HepG2 (cell line): Measurements from ENCODE around the gene MORN5. TPM values are rescaled to one million over a fixed set of nuclear protein-coding genes. Genes with fewer than 3 reads are reported as not detected.

Experiments used
- CREB1 ChIP-seq, 2 experiments: fragments of 450-650 bp in 1 of 2; IDR thresholded peaks; 2 replicates each; pipeline ENCODE4 v1.6.1; 2016 to 2017; ENCODE audit warnings: control low read depth in 1 of 2, mild to moderate bottlenecking in 1 of 2, missing compliant biosample characterization in 1 of 2, missing genetic modification characterization in 1 of 2
- FOSL2 ChIP-seq: sonication (generic); formaldehyde crosslinking; IDR thresholded peaks from 2 replicates; pipeline ENCODE4 v1.4.0; 2020; ENCODE audit warnings: missing genetic modification reagents
- MIER2 ChIP-seq: IDR thresholded peaks from 2 replicates; pipeline ENCODE4 v1.6.1; 2016; ENCODE audit warnings: missing biosample characterization, missing genetic modification reagents
- NR2F2 ChIP-seq: IDR thresholded peaks from 2 replicates; pipeline ENCODE4 v1.6.1; 2012; ENCODE audit warnings: low read depth, inconsistent platforms, borderline replicate concordance
- RELA ChIP-seq: sonication (generic); formaldehyde crosslinking; IDR thresholded peaks from 2 replicates; pipeline ENCODE4 v1.4.0; 2020; ENCODE audit warnings: missing genetic modification reagents
- SKI ChIP-seq: fragments of 450-650 bp; IDR thresholded peaks from one replicate; pipeline ENCODE4 v1.6.1; 2018; ENCODE audit warnings: mild to moderate bottlenecking; ENCODE audit not compliant: partially characterized antibody
- SP4 ChIP-seq: sonication (generic); formaldehyde crosslinking; IDR thresholded peaks from 2 replicates; pipeline ENCODE4 v1.8.1; 2023; ENCODE audit warnings: mild to moderate bottlenecking, missing genetic modification reagents
- SPEN ChIP-seq: sonication (generic); formaldehyde crosslinking; IDR thresholded peaks from 2 replicates; pipeline ENCODE4 v1.5.1; 2020; ENCODE audit warnings: low read depth, mild to moderate bottlenecking, missing genetic modification reagents
- ZFP82 ChIP-seq: sonication (generic); formaldehyde crosslinking; IDR thresholded peaks from 2 replicates; pipeline ENCODE4 v1.5.1; 2020; ENCODE audit warnings: mild to moderate bottlenecking, missing genetic modification reagents, borderline replicate concordance
- ZMYM4 ChIP-seq: sonication (generic); formaldehyde crosslinking; IDR thresholded peaks from 2 replicates; pipeline ENCODE4 v1.8.1; 2023; ENCODE audit warnings: mild to moderate bottlenecking, missing genetic modification reagents
- ZNF24 ChIP-seq: fragments of 450-650 bp; IDR thresholded peaks from 2 replicates; pipeline ENCODE4 v1.6.1; 2017; ENCODE audit warnings: antibody characterized with exemption, mild to moderate bottlenecking
- ZNF251 ChIP-seq: sonication (generic); formaldehyde crosslinking; IDR thresholded peaks from 2 replicates; pipeline ENCODE4 v1.9.0; 2021; ENCODE audit warnings: mild to moderate bottlenecking, missing genetic modification reagents
- ZNF253 ChIP-seq: sonication (generic); formaldehyde crosslinking; IDR thresholded peaks from 2 replicates; pipeline ENCODE4 v1.8.0; 2022; ENCODE audit warnings: mild to moderate bottlenecking, missing genetic modification reagents, borderline replicate concordance
- ZNF292 ChIP-seq: sonication (generic); formaldehyde crosslinking; IDR thresholded peaks from 2 replicates; pipeline ENCODE4 v1.8.1; 2022; ENCODE audit warnings: mild to moderate bottlenecking, low read depth, missing genetic modification reagents, borderline replicate concordance
- ZNF431 ChIP-seq: sonication (generic); formaldehyde crosslinking; IDR thresholded peaks from 2 replicates; pipeline ENCODE4 v1.9.0; 2022; ENCODE audit warnings: missing genetic modification reagents, low read depth, mild to moderate bottlenecking, borderline replicate concordance
- ZSCAN20 ChIP-seq: sonication (generic); formaldehyde crosslinking; IDR thresholded peaks from 2 replicates; pipeline ENCODE4 v1.4.0; 2020; ENCODE audit warnings: missing genetic modification reagents, mild to moderate bottlenecking, borderline replicate concordance
- polyA plus RNA-seq, 8 experiments: library from polyadenylated mRNA; depleted of rRNA in 3 of 8; stranded (reverse) in 7 of 8; unstranded in 1 of 8; fragments of >200 nt; fragmentation: Illumina TruSeq in 4 of 8; extraction: Trizol in 4 of 8; gene quantifications; 2 replicates each; pipeline versions ENCODE4 v1.2.1 to v1.2.3, GENCODE V29; 2011 to 2016; ENCODE audit warnings: low read depth in 4 of 8, missing spikeins in 1 of 8, mixed read lengths in 1 of 8; ENCODE audit not compliant: insufficient read depth in 1 of 8
- total RNA-seq, 5 experiments: library from RNA; depleted of rRNA; stranded (reverse); fragments of >200 nt; fragmentation: Illumina TruSeq; extraction: Trizol; gene quantifications; 2 replicates each; pipeline ENCODE4 v1.2.3, GENCODE V29; 2016; ENCODE audit warnings: low read depth in 1 of 5
- TF ChIP-seq, protein P1 (sequence below): sonication (generic); formaldehyde crosslinking; IDR thresholded peaks from 2 replicates; pipeline ENCODE4 v1.4.0; 2020; ENCODE audit warnings: missing genetic modification reagents, borderline replicate concordance
- TF ChIP-seq, protein P2 (sequence below): IDR thresholded peaks from 2 replicates; pipeline ENCODE4 v1.6.1; 2018; ENCODE audit warnings: missing genetic modification reagents
- TF ChIP-seq, protein P3 (sequence below): sonication (generic); formaldehyde crosslinking; IDR thresholded peaks from 2 replicates; pipeline ENCODE4 v1.5.0; 2020; ENCODE audit warnings: missing genetic modification reagents
- TF ChIP-seq, protein P4 (sequence below): sonication (generic); formaldehyde crosslinking; IDR thresholded peaks from 2 replicates; pipeline ENCODE4 v1.8.0; 2022; ENCODE audit warnings: mild to moderate bottlenecking, missing genetic modification reagents; ENCODE audit not compliant: insufficient replicate concordance
- TF ChIP-seq, protein P5 (sequence below): sonication (generic); formaldehyde crosslinking; IDR thresholded peaks from 2 replicates; pipeline ENCODE4 v1.5.0; 2020; ENCODE audit warnings: mild to moderate bottlenecking, missing genetic modification reagents, borderline replicate concordance

The MORN5 gene
- total and polyA plus RNA-seq, 2 of the 13 experiments (the other 11 are each of a cell fraction or from before 2014, with no cell fraction given), result not detected

DNA sequence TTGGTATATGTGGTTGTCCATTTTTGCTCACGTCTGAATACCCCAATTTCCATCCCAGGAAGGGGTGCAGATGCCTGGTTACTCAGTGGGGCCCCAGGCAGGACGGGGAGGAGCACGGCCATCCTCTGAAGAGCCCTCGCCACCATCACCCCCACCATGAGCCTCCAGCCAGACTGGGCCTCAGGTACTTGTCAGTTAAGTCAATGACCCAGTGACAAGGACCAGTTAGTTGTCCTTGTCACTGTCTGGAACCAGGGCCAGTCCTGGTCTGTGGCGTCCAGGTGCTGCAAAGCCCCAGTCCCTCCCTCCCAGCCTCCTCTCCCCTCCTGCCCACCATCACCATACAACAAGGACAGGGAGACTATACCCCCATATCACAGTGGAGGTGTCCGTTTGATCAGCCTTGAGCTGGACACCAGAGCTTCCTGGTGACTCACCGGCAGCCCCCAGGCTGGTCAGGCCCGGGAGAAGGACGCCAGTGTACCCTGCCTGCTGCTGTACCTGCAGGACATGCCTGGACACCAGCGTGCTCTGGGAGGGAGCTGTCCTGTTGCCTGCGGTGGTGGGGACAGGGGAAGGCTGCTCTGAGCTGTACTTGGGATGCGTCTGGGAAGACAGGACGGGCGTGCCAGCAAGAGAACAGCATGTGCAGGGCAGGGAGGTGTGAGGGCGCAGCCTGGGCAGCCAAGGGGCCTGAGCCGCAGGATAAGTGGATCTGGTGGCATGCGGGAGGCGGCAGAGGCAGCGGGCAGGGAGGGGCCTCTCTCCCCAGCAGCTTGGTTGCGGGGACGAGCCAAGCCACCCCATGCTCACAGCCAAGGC lies 34.0 kb upstream of the MORN5 start (continued):
- TF ChIP-seq, protein P1, sequence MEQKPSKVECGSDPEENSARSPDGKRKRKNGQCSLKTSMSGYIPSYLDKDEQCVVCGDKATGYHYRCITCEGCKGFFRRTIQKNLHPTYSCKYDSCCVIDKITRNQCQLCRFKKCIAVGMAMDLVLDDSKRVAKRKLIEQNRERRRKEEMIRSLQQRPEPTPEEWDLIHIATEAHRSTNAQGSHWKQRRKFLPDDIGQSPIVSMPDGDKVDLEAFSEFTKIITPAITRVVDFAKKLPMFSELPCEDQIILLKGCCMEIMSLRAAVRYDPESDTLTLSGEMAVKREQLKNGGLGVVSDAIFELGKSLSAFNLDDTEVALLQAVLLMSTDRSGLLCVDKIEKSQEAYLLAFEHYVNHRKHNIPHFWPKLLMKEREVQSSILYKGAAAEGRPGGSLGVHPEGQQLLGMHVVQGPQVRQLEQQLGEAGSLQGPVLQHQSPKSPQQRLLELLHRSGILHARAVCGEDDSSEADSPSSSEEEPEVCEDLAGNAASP, result no peak
- TF ChIP-seq SKI (no peak), NR2F2 (no peak), SP4 (CRISPR knock-in tag) (no peak), MIER2 (CRISPR knock-in tag) (no peak), RELA (no peak), ZNF253 (CRISPR knock-in tag) (no peak), ZNF431 (CRISPR knock-in tag) (no peak), FOSL2 (CRISPR knock-in tag) (peak; percentile 88), ZNF24 (no peak), ZMYM4 (CRISPR knock-in tag) (0 out of 2 replicates have a peak, but pooled peaks have one; percentile 16), ZFP82 (CRISPR knock-in tag) (no peak), ZSCAN20 (CRISPR knock-in tag) (no peak), ZNF292 (CRISPR knock-in tag) (peak; percentile 77; the same call in 1 of the 2 replicates), CREB1 (IDR thresholded peaks at IDR 0.05) (no peak), CREB1 (CRISPR knock-in tag; IDR thresholded peaks at IDR 0.05) (no peak), SPEN (CRISPR knock-in tag) (0 out of 2 replicates have a peak, but pooled peaks have one; percentile 30), ZNF251 (CRISPR knock-in tag) (no peak)
- TF ChIP-seq, protein P2, sequence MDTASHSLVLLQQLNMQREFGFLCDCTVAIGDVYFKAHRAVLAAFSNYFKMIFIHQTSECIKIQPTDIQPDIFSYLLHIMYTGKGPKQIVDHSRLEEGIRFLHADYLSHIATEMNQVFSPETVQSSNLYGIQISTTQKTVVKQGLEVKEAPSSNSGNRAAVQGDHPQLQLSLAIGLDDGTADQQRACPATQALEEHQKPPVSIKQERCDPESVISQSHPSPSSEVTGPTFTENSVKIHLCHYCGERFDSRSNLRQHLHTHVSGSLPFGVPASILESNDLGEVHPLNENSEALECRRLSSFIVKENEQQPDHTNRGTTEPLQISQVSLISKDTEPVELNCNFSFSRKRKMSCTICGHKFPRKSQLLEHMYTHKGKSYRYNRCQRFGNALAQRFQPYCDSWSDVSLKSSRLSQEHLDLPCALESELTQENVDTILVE (CRISPR knock-in tag), result no peak
- TF ChIP-seq, protein P3, sequence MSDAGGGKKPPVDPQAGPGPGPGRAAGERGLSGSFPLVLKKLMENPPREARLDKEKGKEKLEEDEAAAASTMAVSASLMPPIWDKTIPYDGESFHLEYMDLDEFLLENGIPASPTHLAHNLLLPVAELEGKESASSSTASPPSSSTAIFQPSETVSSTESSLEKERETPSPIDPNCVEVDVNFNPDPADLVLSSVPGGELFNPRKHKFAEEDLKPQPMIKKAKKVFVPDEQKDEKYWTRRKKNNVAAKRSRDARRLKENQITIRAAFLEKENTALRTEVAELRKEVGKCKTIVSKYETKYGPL (CRISPR knock-in tag), result no peak
- TF ChIP-seq, protein P4, sequence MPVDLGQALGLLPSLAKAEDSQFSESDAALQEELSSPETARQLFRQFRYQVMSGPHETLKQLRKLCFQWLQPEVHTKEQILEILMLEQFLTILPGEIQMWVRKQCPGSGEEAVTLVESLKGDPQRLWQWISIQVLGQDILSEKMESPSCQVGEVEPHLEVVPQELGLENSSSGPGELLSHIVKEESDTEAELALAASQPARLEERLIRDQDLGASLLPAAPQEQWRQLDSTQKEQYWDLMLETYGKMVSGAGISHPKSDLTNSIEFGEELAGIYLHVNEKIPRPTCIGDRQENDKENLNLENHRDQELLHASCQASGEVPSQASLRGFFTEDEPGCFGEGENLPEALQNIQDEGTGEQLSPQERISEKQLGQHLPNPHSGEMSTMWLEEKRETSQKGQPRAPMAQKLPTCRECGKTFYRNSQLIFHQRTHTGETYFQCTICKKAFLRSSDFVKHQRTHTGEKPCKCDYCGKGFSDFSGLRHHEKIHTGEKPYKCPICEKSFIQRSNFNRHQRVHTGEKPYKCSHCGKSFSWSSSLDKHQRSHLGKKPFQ (CRISPR knock-in tag), result peak; percentile 54
- TF ChIP-seq, protein P5, sequence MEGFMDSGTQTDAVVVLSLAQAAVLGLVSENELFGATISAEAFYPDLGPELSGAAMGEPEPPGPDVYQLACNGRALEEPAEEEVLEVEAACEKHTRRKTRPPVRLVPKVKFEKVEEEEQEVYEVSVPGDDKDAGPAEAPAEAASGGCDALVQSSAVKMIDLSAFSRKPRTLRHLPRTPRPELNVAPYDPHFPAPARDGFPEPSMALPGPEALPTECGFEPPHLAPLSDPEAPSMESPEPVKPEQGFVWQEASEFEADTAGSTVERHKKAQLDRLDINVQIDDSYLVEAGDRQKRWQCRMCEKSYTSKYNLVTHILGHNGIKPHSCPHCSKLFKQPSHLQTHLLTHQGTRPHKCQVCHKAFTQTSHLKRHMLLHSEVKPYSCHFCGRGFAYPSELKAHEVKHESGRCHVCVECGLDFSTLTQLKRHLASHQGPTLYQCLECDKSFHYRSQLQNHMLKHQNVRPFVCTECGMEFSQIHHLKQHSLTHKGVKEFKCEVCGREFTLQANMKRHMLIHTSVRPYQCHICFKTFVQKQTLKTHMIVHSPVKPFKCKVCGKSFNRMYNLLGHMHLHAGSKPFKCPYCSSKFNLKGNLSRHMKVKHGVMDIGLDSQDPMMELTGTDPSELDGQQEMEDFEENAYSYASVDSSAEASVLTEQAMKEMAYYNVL (CRISPR knock-in tag), result no peak
